ENCODE measurements around the gene RAPGEFL1. TPM values are rescaled to one million over a fixed set of nuclear protein-coding genes. Genes with fewer than 3 reads are reported as not detected.

The RAPGEFL1 gene
- total RNA-seq, 1 donor from 2014 or later, result 7.0 TPM

DNA sequence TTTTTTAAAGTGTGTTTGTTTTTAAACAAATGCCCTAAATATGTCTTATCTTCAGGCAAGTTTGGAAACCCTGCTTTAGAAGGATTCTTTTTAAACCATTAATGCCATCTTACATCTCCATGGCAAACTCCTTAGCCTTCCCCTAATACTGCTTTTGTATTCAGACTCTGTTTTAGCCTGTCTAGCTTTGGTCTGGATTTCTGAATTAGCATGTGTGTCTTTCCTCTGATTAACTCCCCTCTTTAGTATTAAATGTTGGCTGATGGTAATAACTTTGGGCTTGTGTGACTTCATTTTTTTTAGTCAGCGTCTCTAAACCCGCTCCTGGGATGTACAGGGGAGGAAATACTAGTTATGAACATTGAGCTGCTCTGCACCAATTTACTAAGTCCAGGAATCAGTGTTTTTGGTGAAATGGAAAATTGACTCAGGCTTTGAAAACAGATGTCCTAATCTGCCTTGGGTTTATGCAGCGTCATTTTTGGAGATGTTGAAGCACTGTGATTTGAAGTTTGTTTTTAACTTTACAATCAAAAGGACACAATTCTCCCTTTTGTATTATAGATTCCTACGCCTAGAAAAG, 64.1 kb downstream of the RAPGEFL1 start:
- Mint-ChIP-seq H3K36me3 (ENCODE audit: low read depth, unreplicated experiment) (peaks cover 2% of the 10 kb centered on the region), H3K27ac (ENCODE audit: unreplicated experiment) (no peak overlapping the region), H3K4me1 (ENCODE audit: low read depth, unreplicated experiment) (no peaks in the 10 kb centered on the region), H3K9me3 (ENCODE audit: unreplicated experiment) (no peaks in the 10 kb centered on the region), H3K4me3 (ENCODE audit: unreplicated experiment) (no peak overlapping the region), H3K27me3 (ENCODE audit: low read depth, unreplicated experiment) (no peaks in the 10 kb centered on the region)
- Histone ChIP-seq H3K36me3 (ENCODE audit: insufficient read depth, low read length) (no peaks in the 10 kb centered on the region), H3K27me3 (ENCODE audit: insufficient read depth, low read length) (no peaks in the 10 kb centered on the region), H3K4me3 (ENCODE audit: insufficient read depth, low read depth, low read length) (no peak overlapping the region), H4K20me1 (ENCODE audit: insufficient read depth, low read length) (peaks cover 79% of the 10 kb centered on the region), H3K4me1 (ENCODE audit: insufficient read depth, low read length) (no peaks in the 10 kb centered on the region), H3K27ac (ENCODE audit: low read depth, low read length) (no peak overlapping the region), H3K4me2 (ENCODE audit: low read length) (no peak overlapping the region), H3K79me2 (ENCODE audit: insufficient read depth, low read length) (peaks cover 72% of the 10 kb centered on the region), H2AFZ (ENCODE audit: low read depth, low read length) (no peak overlapping the region), H3K9ac (ENCODE audit: low read length) (no peak overlapping the region), H3K9me3 (ENCODE audit: insufficient read depth, low read depth, low read length) (no peaks in the 10 kb centered on the region)
- no peak for DNase-seq (ENCODE audit: low read depth)
- no peak for TF ChIP-seq CTCF (IDR thresholded peaks at IDR 0.05; ENCODE audit: insufficient read depth, low read depth, low read length)
- TF ChIP-seq EZH2 (IDR thresholded peaks at IDR 0.05; ENCODE audit: insufficient read depth, low read length), result no peak
- no peak for FAIRE-seq

DNA sequence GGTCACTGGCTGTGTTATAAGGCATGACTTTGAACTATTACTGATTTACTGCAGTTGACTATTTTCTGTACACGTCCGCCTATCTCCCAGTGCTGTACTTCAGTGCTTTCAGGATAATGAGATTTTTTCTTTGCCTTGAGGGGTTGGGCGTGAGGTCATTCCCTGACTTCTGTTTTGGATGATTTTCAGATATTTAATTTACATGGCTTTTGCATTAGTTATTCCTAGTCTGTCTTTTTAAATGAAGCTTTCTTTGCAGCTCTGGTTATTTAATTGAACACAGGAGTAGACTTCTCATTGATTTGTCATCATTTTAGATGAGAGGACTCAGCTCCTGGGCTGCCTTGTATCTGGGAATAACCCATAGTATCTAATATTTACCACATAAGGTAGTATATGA, 65.5 kb downstream of the RAPGEFL1 start:
- H2AFZ ChIP-seq (ENCODE audit: low read depth, low read length), result no peak overlapping the region
- no peak overlapping the region for H3K4me2 ChIP-seq (ENCODE audit: low read length)
- H3K9me3 Mint-ChIP-seq (ENCODE audit: unreplicated experiment), result no peaks in the 10 kb centered on the region
- H3K4me3 ChIP-seq (ENCODE audit: insufficient read depth, low read depth, low read length), result no peak overlapping the region
- no peak overlapping the region for H3K27ac Mint-ChIP-seq (ENCODE audit: unreplicated experiment)
- H3K36me3 ChIP-seq (ENCODE audit: insufficient read depth, low read length), result no peaks in the 10 kb centered on the region
- H3K27me3 ChIP-seq (ENCODE audit: insufficient read depth, low read length), result no peaks in the 10 kb centered on the region
- no peaks in the 10 kb centered on the region for H3K9me3 ChIP-seq (ENCODE audit: insufficient read depth, low read depth, low read length)
- FAIRE-seq, result no peak
- no peaks in the 10 kb centered on the region for H3K27me3 Mint-ChIP-seq (ENCODE audit: low read depth, unreplicated experiment)
- peaks cover 78% of the 10 kb centered on the region for H4K20me1 ChIP-seq (ENCODE audit: insufficient read depth, low read length)
- no peak overlapping the region for H3K4me3 Mint-ChIP-seq (ENCODE audit: unreplicated experiment)
- peaks cover 71% of the 10 kb centered on the region for H3K79me2 ChIP-seq (ENCODE audit: insufficient read depth, low read length)
- no peak for DNase-seq (ENCODE audit: low read depth)
- no peaks in the 10 kb centered on the region for H3K4me1 ChIP-seq (ENCODE audit: insufficient read depth, low read length)
- H3K36me3 Mint-ChIP-seq (ENCODE audit: low read depth, unreplicated experiment), result peaks cover 2% of the 10 kb centered on the region
- no peak overlapping the region for H3K9ac ChIP-seq (ENCODE audit: low read length)
- H3K4me1 Mint-ChIP-seq (ENCODE audit: low read depth, unreplicated experiment), result no peaks in the 10 kb centered on the region
- no peak overlapping the region for H3K27ac ChIP-seq (ENCODE audit: low read depth, low read length)
- TF ChIP-seq EZH2 (IDR thresholded peaks at IDR 0.05; ENCODE audit: insufficient read depth, low read length) (no peak), CTCF (IDR thresholded peaks at IDR 0.05; ENCODE audit: insufficient read depth, low read depth, low read length) (no peak)

DNA sequence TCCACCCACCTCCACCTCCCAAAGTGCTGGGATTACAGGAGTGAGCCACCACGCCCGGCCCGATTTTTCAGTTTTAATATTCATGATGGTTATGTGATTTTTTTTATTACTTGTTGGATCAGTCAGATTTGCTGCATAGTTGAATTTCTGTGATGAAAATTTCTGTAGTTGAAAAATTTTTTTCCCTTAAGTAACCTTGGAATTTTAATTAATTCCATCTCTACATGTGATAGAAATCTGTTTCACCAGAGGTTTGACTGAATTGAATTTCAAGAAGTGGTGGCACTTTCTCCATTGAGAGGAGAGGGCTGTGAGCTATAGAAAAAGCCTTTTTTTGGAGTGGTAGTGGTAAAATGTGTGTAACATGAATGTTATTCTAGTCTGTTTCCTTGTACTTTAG, 66.5 kb downstream of the RAPGEFL1 start:
- TF ChIP-seq CTCF (IDR thresholded peaks at IDR 0.05; ENCODE audit: insufficient read depth, low read depth, low read length), result no peak
- no peak for TF ChIP-seq EZH2 (IDR thresholded peaks at IDR 0.05; ENCODE audit: insufficient read depth, low read length)
- no peak overlapping the region for H3K27ac Mint-ChIP-seq (ENCODE audit: unreplicated experiment)
- peaks cover 4% of the 10 kb centered on the region for H3K36me3 Mint-ChIP-seq (ENCODE audit: low read depth, unreplicated experiment)
- Histone ChIP-seq H3K79me2 (ENCODE audit: insufficient read depth, low read length) (peaks cover 80% of the 10 kb centered on the region), H3K9ac (ENCODE audit: low read length) (no peak overlapping the region), H3K4me2 (ENCODE audit: low read length) (no peak overlapping the region), H3K36me3 (ENCODE audit: insufficient read depth, low read length) (no peaks in the 10 kb centered on the region), H3K4me1 (ENCODE audit: insufficient read depth, low read length) (no peaks in the 10 kb centered on the region), H3K4me3 (ENCODE audit: insufficient read depth, low read depth, low read length) (no peak overlapping the region), H3K9me3 (ENCODE audit: insufficient read depth, low read depth, low read length) (no peaks in the 10 kb centered on the region), H2AFZ (ENCODE audit: low read depth, low read length) (no peak overlapping the region), H3K27me3 (ENCODE audit: insufficient read depth, low read length) (no peaks in the 10 kb centered on the region), H4K20me1 (ENCODE audit: insufficient read depth, low read length) (peaks cover 82% of the 10 kb centered on the region), H3K27ac (ENCODE audit: low read depth, low read length) (no peak overlapping the region)
- FAIRE-seq (no peak), DNase-seq (ENCODE audit: low read depth) (no peak)
- no peaks in the 10 kb centered on the region for H3K9me3 Mint-ChIP-seq (ENCODE audit: unreplicated experiment)
- no peak overlapping the region for H3K4me3 Mint-ChIP-seq (ENCODE audit: unreplicated experiment)
- H3K27me3 Mint-ChIP-seq (ENCODE audit: low read depth, unreplicated experiment), result no peaks in the 10 kb centered on the region
- H3K4me1 Mint-ChIP-seq (ENCODE audit: low read depth, unreplicated experiment), result peaks cover under 1% of the 10 kb centered on the region

Measured in astrocyte (in vitro differentiated cells and primary cell).